Measurements from ENCODE around the gene ABCC12.

- TF ChIP-seq EZH2 (IDR thresholded peaks at IDR 0.05; ENCODE audit: borderline replicate concordance, insufficient read depth, low read length, poor library complexity, severe bottlenecking) (no peak), POLR2AphosphoS5 (IDR thresholded peaks at IDR 0.05) (no peak), RAD21 (conservative IDR thresholded peaks at IDR 0.05) (no peak), EP300 (conservative IDR thresholded peaks at IDR 0.05; ENCODE audit: poor library complexity, severe bottlenecking) (no peak)
- TF ChIP-seq, protein P1, sequence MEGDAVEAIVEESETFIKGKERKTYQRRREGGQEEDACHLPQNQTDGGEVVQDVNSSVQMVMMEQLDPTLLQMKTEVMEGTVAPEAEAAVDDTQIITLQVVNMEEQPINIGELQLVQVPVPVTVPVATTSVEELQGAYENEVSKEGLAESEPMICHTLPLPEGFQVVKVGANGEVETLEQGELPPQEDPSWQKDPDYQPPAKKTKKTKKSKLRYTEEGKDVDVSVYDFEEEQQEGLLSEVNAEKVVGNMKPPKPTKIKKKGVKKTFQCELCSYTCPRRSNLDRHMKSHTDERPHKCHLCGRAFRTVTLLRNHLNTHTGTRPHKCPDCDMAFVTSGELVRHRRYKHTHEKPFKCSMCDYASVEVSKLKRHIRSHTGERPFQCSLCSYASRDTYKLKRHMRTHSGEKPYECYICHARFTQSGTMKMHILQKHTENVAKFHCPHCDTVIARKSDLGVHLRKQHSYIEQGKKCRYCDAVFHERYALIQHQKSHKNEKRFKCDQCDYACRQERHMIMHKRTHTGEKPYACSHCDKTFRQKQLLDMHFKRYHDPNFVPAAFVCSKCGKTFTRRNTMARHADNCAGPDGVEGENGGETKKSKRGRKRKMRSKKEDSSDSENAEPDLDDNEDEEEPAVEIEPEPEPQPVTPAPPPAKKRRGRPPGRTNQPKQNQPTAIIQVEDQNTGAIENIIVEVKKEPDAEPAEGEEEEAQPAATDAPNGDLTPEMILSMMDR (IDR thresholded peaks at IDR 0.05; ENCODE audit: poor library complexity, severe bottlenecking), result no peak
- TF ChIP-seq, protein P2, sequence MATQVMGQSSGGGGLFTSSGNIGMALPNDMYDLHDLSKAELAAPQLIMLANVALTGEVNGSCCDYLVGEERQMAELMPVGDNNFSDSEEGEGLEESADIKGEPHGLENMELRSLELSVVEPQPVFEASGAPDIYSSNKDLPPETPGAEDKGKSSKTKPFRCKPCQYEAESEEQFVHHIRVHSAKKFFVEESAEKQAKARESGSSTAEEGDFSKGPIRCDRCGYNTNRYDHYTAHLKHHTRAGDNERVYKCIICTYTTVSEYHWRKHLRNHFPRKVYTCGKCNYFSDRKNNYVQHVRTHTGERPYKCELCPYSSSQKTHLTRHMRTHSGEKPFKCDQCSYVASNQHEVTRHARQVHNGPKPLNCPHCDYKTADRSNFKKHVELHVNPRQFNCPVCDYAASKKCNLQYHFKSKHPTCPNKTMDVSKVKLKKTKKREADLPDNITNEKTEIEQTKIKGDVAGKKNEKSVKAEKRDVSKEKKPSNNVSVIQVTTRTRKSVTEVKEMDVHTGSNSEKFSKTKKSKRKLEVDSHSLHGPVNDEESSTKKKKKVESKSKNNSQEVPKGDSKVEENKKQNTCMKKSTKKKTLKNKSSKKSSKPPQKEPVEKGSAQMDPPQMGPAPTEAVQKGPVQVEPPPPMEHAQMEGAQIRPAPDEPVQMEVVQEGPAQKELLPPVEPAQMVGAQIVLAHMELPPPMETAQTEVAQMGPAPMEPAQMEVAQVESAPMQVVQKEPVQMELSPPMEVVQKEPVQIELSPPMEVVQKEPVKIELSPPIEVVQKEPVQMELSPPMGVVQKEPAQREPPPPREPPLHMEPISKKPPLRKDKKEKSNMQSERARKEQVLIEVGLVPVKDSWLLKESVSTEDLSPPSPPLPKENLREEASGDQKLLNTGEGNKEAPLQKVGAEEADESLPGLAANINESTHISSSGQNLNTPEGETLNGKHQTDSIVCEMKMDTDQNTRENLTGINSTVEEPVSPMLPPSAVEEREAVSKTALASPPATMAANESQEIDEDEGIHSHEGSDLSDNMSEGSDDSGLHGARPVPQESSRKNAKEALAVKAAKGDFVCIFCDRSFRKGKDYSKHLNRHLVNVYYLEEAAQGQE (IDR thresholded peaks at IDR 0.05; ENCODE audit: borderline replicate concordance), result no peak
Measured at GRCh38 chr16:48106446-48106845, 49.3 kb downstream of the ABCC12 start.

Measured in neural cell (in vitro differentiated cells).